Colonic mucosa (tissue), 4 donors: Measurements from ENCODE around the gene MCM3. TPM values are rescaled to one million over a fixed set of nuclear protein-coding genes. Genes with fewer than 3 reads are reported as not detected.

Source experiments
- DNase-seq: peaks from one replicate; pipeline ENCODE4 v3.0.0-alpha.2; 2020
- H3K27ac ChIP-seq: fragments of 200-600 bp; one replicate; pipeline ENCODE4 v1.8.0; 2021
- H3K27me3 ChIP-seq: fragments of 200-600 bp; one replicate; pipeline ENCODE4 v1.8.0; 2021
- H3K36me3 ChIP-seq: fragments of 200-600 bp; one replicate; pipeline ENCODE4 v1.8.0; 2021
- H3K4me1 ChIP-seq: fragments of 200-600 bp; one replicate; pipeline ENCODE4 v1.8.0; 2021; ENCODE audit warnings: mild to moderate bottlenecking
- H3K4me3 ChIP-seq: fragments of 200-600 bp; one replicate; pipeline ENCODE4 v1.8.0; 2021
- H3K9ac ChIP-seq, 2 donors: one replicate each; pipeline ENCODE4 v1.7.0; 2013; ENCODE audit warnings: control low read depth in 2 of 2, low read depth in 2 of 2, low read length in 2 of 2
- H3K9me3 ChIP-seq: fragments of 200-600 bp; one replicate; pipeline ENCODE4 v1.8.0; 2021
- CTCF ChIP-seq: fragments of 200-600 bp; IDR thresholded peaks from one replicate; pipeline ENCODE4 v1.8.0; 2022; ENCODE audit warnings: antibody characterized with exemption, mild to moderate bottlenecking
- intact Hi-C: fragments of 100-400 bp; cut with DNase I; formaldehyde crosslinking; loops from one replicate; pipeline ENCODE4 v1.14.1; 2022
- total RNA-seq, 2 donors: library from RNA; stranded (reverse); fragmentation: NEBNext Ultra II Directional in 1 of 2; extraction: Animal tissue kit (Norgen Biotek cat#: 25700) in 1 of 2; gene quantifications; one replicate each; pipeline ENCODE4 v1.2.1, GENCODE V29; 2021
- donor health status: healthy.
- donor health status: DM: no; HTN: no; CAD: no.
- donor health status: DM: no; HTN: no; CAD: no.

Gene MCM3
- total RNA-seq, 2 donors from 2014 or later: 28.9 to 117 TPM

GRCh38 chr6:52261229-52261628 is 23.3 kb downstream of the MCM3 start:
- H3K9me3 ChIP-seq: no peaks in the 10 kb centered on the region
- intact Hi-C loops: loop anchor here (10.0 kb wide), 1 partner anchor 96 kb away; no protein-coding TSS in a partner anchor
- no peak overlapping the region for H3K4me3 ChIP-seq
- H3K27me3 ChIP-seq: no peaks in the 10 kb centered on the region
- no peak overlapping the region for H3K27ac ChIP-seq
- no peak for DNase-seq
- H3K9ac ChIP-seq: no peak overlapping the region
- no peaks in the 10 kb centered on the region for H3K4me1 ChIP-seq
- TF ChIP-seq CTCF: no peak
- H3K36me3 ChIP-seq: no peaks in the 10 kb centered on the region

- Histone ChIP-seq H3K27me3 (no peaks in the 10 kb centered on the region), H3K4me1 (no peaks in the 10 kb centered on the region), H3K27ac (no peak overlapping the region), H3K9ac (no peak overlapping the region), H3K36me3 (no peaks in the 10 kb centered on the region), H3K4me3 (no peak overlapping the region), H3K9me3 (no peaks in the 10 kb centered on the region)
- intact Hi-C loops: loop anchor here (10.0 kb wide), 1 partner anchor 96 kb away; no protein-coding TSS in a partner anchor
- no peak for TF ChIP-seq CTCF
- no peak for DNase-seq
Measured at GRCh38 chr6:52260634-52261033, 23.9 kb downstream of the MCM3 start.

- no peak for TF ChIP-seq CTCF
- H3K9me3 ChIP-seq: no peaks in the 10 kb centered on the region
- no peaks in the 10 kb centered on the region for H3K27me3 ChIP-seq
- intact Hi-C loops: no loop called here
- H3K36me3 ChIP-seq: no peaks in the 10 kb centered on the region
- no peak overlapping the region for H3K27ac ChIP-seq
- H3K9ac ChIP-seq: no peak overlapping the region
- DNase-seq: no peak
- no peak overlapping the region for H3K4me3 ChIP-seq
- H3K4me1 ChIP-seq: no peaks in the 10 kb centered on the region
Measured at GRCh38 chr6:52255434-52255833, 29.1 kb downstream of the MCM3 start.

- Histone ChIP-seq H3K9ac (no peak overlapping the region), H3K4me3 (no peak overlapping the region), H3K36me3 (no peaks in the 10 kb centered on the region), H3K9me3 (no peaks in the 10 kb centered on the region), H3K27ac (no peak overlapping the region), H3K4me1 (no peaks in the 10 kb centered on the region), H3K27me3 (no peaks in the 10 kb centered on the region)
- intact Hi-C loops: no loop called here
- DNase-seq: no peak
- no peak for TF ChIP-seq CTCF
Measured at GRCh38 chr6:52254731-52255378, 29.7 kb downstream of the MCM3 start.

- Histone ChIP-seq H3K4me1 (no peaks in the 10 kb centered on the region), H3K27me3 (no peaks in the 10 kb centered on the region), H3K9ac (no peak overlapping the region), H3K9me3 (no peaks in the 10 kb centered on the region), H3K4me3 (no peak overlapping the region), H3K27ac (no peak overlapping the region), H3K36me3 (no peaks in the 10 kb centered on the region)
- no peak for TF ChIP-seq CTCF
- no peak for DNase-seq
- intact Hi-C loops: no loop called here
Measured at GRCh38 chr6:52253494-52253893, 31.0 kb downstream of the MCM3 start.
